NCI-H1694 (cell line): ENCODE data around the gene MYH16.
"Not testable (repeated sequence)": the region's sequence is repeated elsewhere in the genome, so short reads cannot be mapped to it uniquely, and the experiment has no call there.

Source experiments
- DNase-seq: peaks from one replicate; lab custom pipeline; 2025; lab: John Stamatoyannopoulos, UW

Gene MYH16

GRCh38 chr7:99305473-99306260 is 33.0 kb downstream of the MYH16 start:
- DNase-seq = no peak

DNA sequence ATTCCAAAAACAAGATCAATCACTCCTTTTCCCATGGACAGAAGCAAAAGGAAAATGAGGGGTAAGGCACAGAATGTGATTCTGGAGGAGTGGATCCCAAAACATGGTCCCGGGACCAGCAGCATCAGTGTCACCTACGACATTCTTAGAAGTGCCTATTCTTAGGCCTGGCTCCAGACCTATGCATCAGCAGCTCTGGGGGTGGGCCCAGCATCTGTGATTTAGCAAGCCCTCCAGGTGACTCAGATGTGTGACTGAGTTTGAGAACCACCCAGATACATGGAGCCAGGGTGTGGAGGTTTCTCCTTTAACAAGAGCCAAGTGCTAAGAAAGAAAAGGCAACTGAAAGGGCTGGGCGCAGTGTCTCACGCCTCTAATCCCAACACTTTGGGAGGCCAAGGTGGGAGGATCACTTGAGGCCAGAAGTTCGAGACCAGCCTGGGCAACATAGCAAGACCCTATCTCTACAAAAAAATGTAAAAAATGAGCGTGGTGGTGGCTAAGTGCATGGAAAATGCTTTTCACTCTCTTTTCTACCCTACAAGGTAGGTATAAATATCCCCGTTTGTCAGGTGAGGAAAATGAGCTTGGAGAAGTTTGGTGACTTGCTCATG is 35.9 kb downstream of the MYH16 start:
- DNase-seq = no peak

GRCh38 chr7:99309111-99309510 is 36.5 kb downstream of the MYH16 start:
- DNase-seq = no peak

DNA sequence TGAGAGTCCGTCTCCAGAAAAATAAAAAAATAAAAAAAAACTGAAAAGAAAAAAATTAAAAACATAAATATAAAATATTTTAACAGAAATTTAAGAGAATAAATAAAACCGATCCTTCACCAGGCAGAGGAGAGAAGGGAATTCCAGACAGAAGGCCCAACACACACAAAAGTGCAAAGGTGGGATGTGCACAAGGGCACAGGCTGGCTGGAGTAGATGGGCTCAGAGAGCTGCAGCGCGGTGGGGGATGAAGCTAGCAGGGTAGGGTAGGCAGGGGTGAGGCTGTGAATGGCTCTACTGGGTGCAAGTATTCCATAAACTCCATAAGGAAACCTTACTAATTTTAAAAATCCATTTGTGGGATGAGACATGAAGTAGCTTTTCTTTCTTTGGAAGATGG is 37.4 kb downstream of the MYH16 start:
- no peak for DNase-seq

- DNase-seq = no peak
Observed at GRCh38 chr7:99311702-99312101, 39.1 kb downstream of the MYH16 start.

GRCh38 chr7:99312316-99313203 is 39.9 kb downstream of the MYH16 start:
- DNase-seq = peak; percentile 69

- DNase-seq = no peak
Observed at GRCh38 chr7:99313204-99313573, 40.5 kb downstream of the MYH16 start.

- DNase-seq = no peak
Observed at GRCh38 chr7:99314504-99314903, 41.9 kb downstream of the MYH16 start.

- no peak for DNase-seq
Observed at GRCh38 chr7:99320371-99320770, 47.7 kb downstream of the MYH16 start.

DNA sequence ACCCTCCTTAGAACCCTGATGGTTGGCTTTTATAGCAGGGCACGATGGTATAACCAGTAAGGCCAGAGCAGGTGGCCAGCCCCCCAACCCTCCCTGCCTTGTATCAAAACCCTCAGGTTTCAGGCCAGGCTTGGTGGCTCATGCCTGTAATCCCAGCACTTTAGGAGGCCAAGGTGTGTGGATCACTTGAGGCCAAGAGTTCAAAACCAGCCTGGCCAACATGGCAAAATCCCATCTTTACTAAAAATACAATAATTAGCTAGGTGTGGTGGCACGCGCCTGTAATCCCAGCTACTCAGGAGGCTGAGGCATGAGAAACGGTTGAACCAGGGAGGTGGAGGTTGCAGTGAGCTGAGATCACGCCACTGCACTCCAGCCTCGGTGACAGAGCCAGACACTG is 50.0 kb downstream of the MYH16 start:
- not testable (repeated sequence) for DNase-seq

DNA sequence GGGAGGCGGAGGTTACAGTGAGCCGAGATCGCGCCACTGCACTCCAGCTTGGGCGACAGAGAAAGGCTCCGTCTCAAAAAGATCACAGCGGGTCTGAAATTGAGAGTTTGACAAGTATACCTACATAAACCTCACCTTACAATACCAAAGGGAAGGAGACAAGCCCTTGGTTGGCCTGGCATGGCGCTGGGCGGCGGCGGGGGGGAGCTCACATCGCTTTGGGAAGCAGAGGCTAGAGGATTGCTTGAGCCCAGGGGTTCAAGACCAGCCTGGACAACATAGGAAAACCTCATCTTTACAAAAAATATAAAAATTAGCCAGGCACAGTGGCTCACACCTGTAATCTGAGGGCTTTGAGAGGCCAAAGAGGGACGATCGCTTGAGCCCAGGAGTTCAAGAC is 51.9 kb downstream of the MYH16 start:
- no peak for DNase-seq

DNA sequence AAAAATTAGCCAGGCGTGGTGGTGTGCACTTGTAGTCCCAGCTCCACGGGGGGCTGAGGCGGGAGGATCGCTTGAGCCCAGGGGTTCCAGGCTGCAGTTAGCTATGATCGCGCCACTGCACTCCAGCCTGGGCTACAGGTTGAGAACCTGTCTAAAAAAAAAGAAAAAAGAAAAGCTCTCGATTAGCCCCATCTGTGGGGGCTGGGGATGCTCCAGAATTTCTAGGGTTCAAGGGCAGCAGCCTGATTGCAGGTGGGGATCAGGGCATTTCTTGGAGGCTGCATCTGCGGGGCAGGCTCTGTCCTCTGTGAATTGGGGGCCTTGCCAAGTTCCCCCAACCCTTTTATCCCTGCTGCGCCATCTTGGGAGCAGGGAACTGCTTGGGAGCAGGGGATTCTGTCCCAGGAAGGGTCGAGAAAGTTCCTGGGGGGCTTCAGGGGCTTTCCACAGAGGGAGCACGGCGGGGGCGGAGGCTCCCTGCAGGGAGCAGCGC is 52.4 kb downstream of the MYH16 start:
- DNase-seq = no peak

GRCh38 chr7:99325592-99326407 is 53.2 kb downstream of the MYH16 start, which contains the start of gene ARPC1A:
TSS of gene ARPC1A (plus strand) at chr7:99325898. CDS start at chr7:99333354, 7,456 bp downstream.
- peak; percentile 82 for DNase-seq

GRCh38 chr7:99326408-99326782 is 53.8 kb downstream of the MYH16 start:
- no peak for DNase-seq

DNA sequence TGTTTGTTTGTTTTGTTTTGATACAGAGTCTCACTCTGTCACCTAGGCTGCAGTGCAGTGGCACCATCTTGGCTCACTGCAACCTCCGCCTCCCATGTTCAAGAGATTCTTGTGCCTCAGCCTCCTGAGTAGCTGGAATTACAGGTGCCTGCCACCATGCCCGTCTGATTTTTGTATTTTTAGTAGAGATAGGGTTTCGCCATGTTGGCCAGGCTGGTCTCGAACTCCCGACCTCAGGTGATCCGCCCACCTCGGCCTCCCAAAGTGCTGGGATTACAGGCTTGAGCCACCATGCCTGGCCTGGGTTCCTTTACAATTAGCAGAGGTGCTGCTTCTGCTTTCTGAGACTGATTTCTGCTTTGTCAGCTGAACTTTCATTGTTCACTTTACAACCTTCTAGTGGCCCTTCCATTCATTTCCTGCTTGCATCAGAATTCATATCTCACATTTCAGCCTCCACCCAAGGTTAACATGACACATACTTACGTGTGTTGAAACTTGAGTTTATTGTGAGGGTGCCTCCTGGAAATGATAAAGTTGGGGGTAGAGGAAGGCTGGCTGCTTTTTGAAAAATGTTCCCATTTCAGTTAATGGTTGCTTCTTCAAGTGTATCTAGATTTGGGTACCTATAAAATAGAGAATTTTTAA is 57.8 kb downstream of the MYH16 start:
- not testable (repeated sequence) for DNase-seq

DNA sequence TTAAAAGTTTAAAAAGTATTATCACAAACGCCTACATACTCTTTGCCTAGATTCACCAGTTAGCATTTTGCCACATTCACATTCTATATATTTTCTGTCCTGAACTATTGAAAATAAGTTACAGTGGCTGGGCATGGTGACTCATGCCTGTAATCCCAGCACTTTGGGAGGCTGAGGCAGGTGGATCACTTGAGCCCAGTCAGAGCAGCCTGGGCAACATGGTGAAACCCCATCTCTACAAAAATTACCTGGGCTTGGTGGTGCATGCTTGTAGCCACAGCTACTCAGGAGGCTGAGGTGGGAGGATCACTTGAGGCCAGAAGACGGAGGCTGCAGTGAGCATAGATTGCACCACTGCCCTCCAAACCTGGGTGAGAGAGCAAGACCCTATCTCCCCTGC is 58.4 kb downstream of the MYH16 start:
- no peak for DNase-seq

DNA sequence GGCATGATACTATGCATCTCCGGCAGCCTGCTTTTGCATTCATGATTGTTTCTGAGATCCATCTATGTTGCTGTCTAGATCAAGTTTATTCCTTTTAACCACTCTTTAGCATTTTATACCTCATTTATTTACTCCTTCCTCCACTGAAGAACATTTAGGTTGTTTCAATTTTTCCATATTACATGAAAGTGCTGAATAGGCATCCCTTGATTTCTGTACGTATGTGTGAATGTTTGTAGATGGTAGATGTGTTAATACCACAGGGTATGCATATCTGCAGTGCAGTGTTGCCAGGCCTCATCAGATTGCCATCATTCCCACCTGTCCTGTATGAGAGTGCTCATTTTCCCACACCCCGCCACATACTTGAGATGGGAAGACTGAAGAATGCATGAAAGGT is 67.0 kb downstream of the MYH16 start:
- no peak for DNase-seq

DNA sequence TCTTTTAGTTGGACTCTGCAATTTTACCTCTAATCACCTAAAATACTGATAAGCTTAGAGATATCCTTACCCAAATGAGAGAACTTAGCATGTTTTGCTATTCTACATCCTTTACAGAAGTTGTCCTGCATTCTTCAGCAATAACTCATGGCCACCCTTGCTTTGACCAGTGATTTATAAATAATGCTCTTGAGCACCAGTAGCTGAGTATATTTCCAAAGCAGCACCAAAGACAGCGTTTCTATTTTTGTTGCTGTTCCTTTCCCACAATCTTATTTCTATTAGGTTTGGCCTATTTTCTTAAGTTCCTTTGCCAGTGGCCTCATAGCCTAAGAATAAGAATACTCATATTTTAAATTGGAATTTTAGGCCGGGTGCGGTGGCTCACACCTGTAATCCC is 68.0 kb downstream of the MYH16 start:
- DNase-seq = no peak

- DNase-seq = no peak
Observed at GRCh38 chr7:99344061-99344647, 71.5 kb downstream of the MYH16 start.

DNA sequence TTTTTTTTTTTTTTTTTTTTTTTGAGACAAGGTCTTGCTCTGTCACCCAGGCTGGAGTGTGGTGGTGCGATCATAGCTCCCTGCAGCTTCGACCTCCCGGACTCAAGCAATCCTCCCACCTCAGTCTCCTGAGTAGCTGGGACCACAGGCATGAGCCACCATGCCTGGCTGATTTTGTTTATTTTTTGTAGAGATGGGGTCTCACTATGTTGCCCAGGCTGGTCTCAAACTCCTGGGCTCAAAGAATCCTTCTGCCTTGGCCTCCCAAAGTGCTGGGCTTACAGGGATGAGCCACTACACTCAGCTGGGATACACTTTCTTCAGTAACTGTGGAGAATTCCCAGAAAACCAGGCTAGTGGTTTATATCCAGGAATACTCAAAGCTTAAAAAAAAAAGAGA is 78.0 kb downstream of the MYH16 start:
- DNase-seq = not testable (repeated sequence)

GRCh38 chr7:99352247-99352646 is 79.6 kb downstream of the MYH16 start:
- DNase-seq = no peak
